ENCODE measurements around the gene PCGF2. TPM values are rescaled to one million over a fixed set of nuclear protein-coding genes. Genes with fewer than 3 reads are reported as not detected.

Gene PCGF2
- total RNA-seq, 1 experiment from 2014 or later = 95.1 TPM

GRCh38 chr17:38713456-38714075 is 34.6 kb downstream of the PCGF2 start:
- Mint-ChIP-seq H3K4me3 (ENCODE audit: unreplicated experiment) (no peak overlapping the region), H3K36me3 (ENCODE audit: insufficient read depth, unreplicated experiment) (peaks cover 34% of the 10 kb centered on the region), H3K4me1 (ENCODE audit: low read depth, unreplicated experiment) (peaks cover 29% of the 10 kb centered on the region), H3K27me3 (ENCODE audit: insufficient read depth, unreplicated experiment) (no peaks in the 10 kb centered on the region), H3K27ac (ENCODE audit: unreplicated experiment) (no peak overlapping the region), H3K9me3 (ENCODE audit: unreplicated experiment) (no peaks in the 10 kb centered on the region)
- CTCF ChIA-PET = no interaction called here
- Histone ChIP-seq H3K9me3 (no peaks in the 10 kb centered on the region), H3K4me3 (ENCODE audit: low read depth, low read length) (no peak overlapping the region), H3K36me3 (ENCODE audit: control insufficient read depth, insufficient read depth, low read length) (peaks cover 9% of the 10 kb centered on the region), H3K27me3 (replicated peaks; ENCODE audit: control insufficient read depth, insufficient read depth, low read length) (no peaks in the 10 kb centered on the region), H3K4me1 (no peaks in the 10 kb centered on the region; the same call in 1 of the 2 replicates)
- BruUV-seq (replicated peaks) = no TSS peak
- no peak for TF ChIP-seq CTCF (IDR thresholded peaks at IDR 0.05; ENCODE audit: insufficient read depth in 1 of 2, low read depth in 1 of 2, low read length in 1 of 2, severe bottlenecking in 1 of 2, unreplicated experiment in 1 of 2)
- intact Hi-C loops (cut with micrococcal nuclease; ENCODE audit: unreplicated experiment) = no loop called here
- POLR2A ChIA-PET = no interaction called here
- DNase-seq = no peak

GRCh38 chr17:38712593-38712992 is 35.5 kb downstream of the PCGF2 start:
- Mint-ChIP-seq H3K4me3 (ENCODE audit: unreplicated experiment) (no peak overlapping the region), H3K27me3 (ENCODE audit: insufficient read depth, unreplicated experiment) (no peaks in the 10 kb centered on the region), H3K4me1 (ENCODE audit: low read depth, unreplicated experiment) (peaks cover 27% of the 10 kb centered on the region), H3K36me3 (ENCODE audit: insufficient read depth, unreplicated experiment) (peaks cover 25% of the 10 kb centered on the region), H3K27ac (ENCODE audit: unreplicated experiment) (no peak overlapping the region), H3K9me3 (ENCODE audit: unreplicated experiment) (no peaks in the 10 kb centered on the region)
- no peaks in the 10 kb centered on the region; the same call in 1 of the 2 replicates for H3K4me1 ChIP-seq
- intact Hi-C loops (cut with micrococcal nuclease; ENCODE audit: unreplicated experiment) = no loop called here
- ChIA-PET POLR2A (no interaction called here), CTCF (no interaction called here)
- H3K27me3 ChIP-seq (replicated peaks; ENCODE audit: control insufficient read depth, insufficient read depth, low read length) = no peaks in the 10 kb centered on the region
- no TSS peak for BruUV-seq (replicated peaks)
- H3K4me3 ChIP-seq (ENCODE audit: low read depth, low read length) = no peak overlapping the region
- peaks cover 8% of the 10 kb centered on the region for H3K36me3 ChIP-seq (ENCODE audit: control insufficient read depth, insufficient read depth, low read length)
- DNase-seq = no peak
- TF ChIP-seq CTCF (IDR thresholded peaks at IDR 0.05; ENCODE audit: insufficient read depth in 1 of 2, low read depth in 1 of 2, low read length in 1 of 2, severe bottlenecking in 1 of 2, unreplicated experiment in 1 of 2) = no peak
- no peaks in the 10 kb centered on the region for H3K9me3 ChIP-seq

GRCh38 chr17:38711792-38712571 is 36.2 kb downstream of the PCGF2 start:
- BruUV-seq (replicated peaks) = no TSS peak
- H3K36me3 ChIP-seq (ENCODE audit: control insufficient read depth, insufficient read depth, low read length) = peaks cover 6% of the 10 kb centered on the region
- H3K4me3 ChIP-seq (ENCODE audit: low read depth, low read length) = no peak overlapping the region
- no peaks in the 10 kb centered on the region for H3K9me3 ChIP-seq
- Mint-ChIP-seq H3K27ac (ENCODE audit: unreplicated experiment) (no peak overlapping the region), H3K4me1 (ENCODE audit: low read depth, unreplicated experiment) (peaks cover 27% of the 10 kb centered on the region), H3K27me3 (ENCODE audit: insufficient read depth, unreplicated experiment) (no peaks in the 10 kb centered on the region), H3K36me3 (ENCODE audit: insufficient read depth, unreplicated experiment) (peaks cover 22% of the 10 kb centered on the region), H3K4me3 (ENCODE audit: unreplicated experiment) (no peak overlapping the region), H3K9me3 (ENCODE audit: unreplicated experiment) (no peaks in the 10 kb centered on the region)
- POLR2A ChIA-PET = no interaction called here
- DNase-seq = no peak
- CTCF ChIA-PET = no interaction called here
- no peaks in the 10 kb centered on the region; the same call in 1 of the 2 replicates for H3K4me1 ChIP-seq
- TF ChIP-seq CTCF (IDR thresholded peaks at IDR 0.05; ENCODE audit: insufficient read depth in 1 of 2, low read depth in 1 of 2, low read length in 1 of 2, severe bottlenecking in 1 of 2, unreplicated experiment in 1 of 2) = no peak
- H3K27me3 ChIP-seq (replicated peaks; ENCODE audit: control insufficient read depth, insufficient read depth, low read length) = no peaks in the 10 kb centered on the region
- intact Hi-C loops (cut with micrococcal nuclease; ENCODE audit: unreplicated experiment) = no loop called here
